ENCODE measurements around the gene ZNF300.
"Not testable (repeated sequence)": the region's sequence is repeated elsewhere in the genome, so short reads cannot be mapped to it uniquely, and the experiment has no call there.

Gene ZNF300

DNA sequence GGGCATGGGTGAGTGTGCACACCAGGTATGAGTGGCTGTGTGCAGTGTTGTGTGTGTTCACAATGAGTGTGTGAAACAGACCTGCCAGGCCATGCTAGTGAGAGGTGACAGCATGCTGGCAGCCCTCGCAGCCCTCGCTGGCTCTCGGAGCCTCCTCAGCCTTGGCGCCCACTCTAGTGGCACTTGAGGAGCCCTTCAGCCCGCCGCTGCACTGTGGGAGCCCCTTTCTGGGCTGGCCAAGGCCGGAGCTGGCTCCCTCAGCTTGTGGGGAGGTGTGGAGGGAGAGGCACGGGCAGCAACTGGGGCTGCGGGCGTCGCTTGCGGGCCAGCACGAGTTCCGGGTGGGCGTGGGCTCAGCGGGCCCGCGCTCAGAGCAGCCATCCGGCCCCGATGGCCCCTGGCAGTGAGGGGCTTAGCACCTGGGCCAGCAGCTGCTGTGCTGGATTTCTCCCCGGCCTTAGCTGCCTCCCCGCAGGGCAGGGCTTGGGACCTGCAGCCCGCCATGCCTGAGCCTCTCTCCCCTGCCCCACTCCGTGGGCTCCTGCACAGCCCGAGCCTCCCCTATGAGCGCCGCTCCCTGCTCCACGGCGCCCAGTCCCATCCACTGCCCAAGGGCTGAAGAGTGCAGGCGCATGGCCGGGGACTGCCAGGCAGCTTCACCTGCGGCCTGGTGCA lies 59.5 kb downstream of the ZNF300 start:
- DNase-seq (ENCODE audit: low read depth in 2 of 2), result not testable (repeated sequence)
